WTC11 (cell line): Measurements from ENCODE around the gene CRACDL. TPM values are rescaled to one million over a fixed set of nuclear protein-coding genes. Genes with fewer than 3 reads are reported as not detected.

Experiments used
- ATAC-seq: fragments of 200-7000 bp; cut with Tn5 transposase; 2 replicates; pipeline ENCODE4 v1.10.0; 2021; ENCODE audit warnings: mild to moderate bottlenecking, moderate library complexity
- CTCF ChIA-PET: fragments of 300-600 bp; sonication (Branson Sonifier 250); formaldehyde crosslinking; loops from one replicate; lab custom pipeline; 2021; ENCODE audit warnings: antibody characterized with exemption; lab: Charles Lee
- POLR2A ChIA-PET: fragments of 350-600 bp; sonication (Branson Sonifier 250); formaldehyde crosslinking; loops from one replicate; lab custom pipeline; 2021; ENCODE audit warnings: antibody characterized with exemption; lab: Charles Lee
- DNase-seq: peaks from one replicate; pipeline ENCODE4 v3.0.0; 2021; ENCODE audit warnings: low spot score
- H3K27ac Mint-ChIP-seq: 2 replicates; pipeline ENCODE4 v1.8.0; 2021; ENCODE audit warnings: mixed read lengths
- H3K27me3 Mint-ChIP-seq: 2 replicates; pipeline ENCODE4 v1.8.0; 2021; ENCODE audit warnings: low read depth, mild to moderate bottlenecking, moderate library complexity, mixed read lengths
- H3K36me3 Mint-ChIP-seq: 2 replicates; pipeline ENCODE4 v1.8.0; 2021; ENCODE audit warnings: mixed read lengths
- H3K4me1 Mint-ChIP-seq: 2 replicates; pipeline ENCODE4 v1.8.0; 2022; ENCODE audit warnings: mixed read lengths
- H3K4me3 Mint-ChIP-seq: 2 replicates; pipeline ENCODE4 v1.8.0; 2021; ENCODE audit warnings: mild to moderate bottlenecking, moderate library complexity, mixed read lengths
- H3K9me3 Mint-ChIP-seq: 2 replicates; pipeline ENCODE4 v1.8.0; 2021; ENCODE audit warnings: mixed read lengths
- CREB1 ChIP-seq: sonication (generic); formaldehyde crosslinking; IDR thresholded peaks from 2 replicates; pipeline ENCODE4 v1.8.0; 2023; ENCODE audit warnings: mild to moderate bottlenecking, missing genetic modification reagents
- HMGA2 ChIP-seq: fragments of 250-450 bp; sonication (Bioruptor Pico); IDR thresholded peaks from 2 replicates; pipeline ENCODE4 v1.4.0; 2021; ENCODE audit warnings: mild to moderate bottlenecking, moderate library complexity
- IRF2 ChIP-seq: sonication (generic); formaldehyde crosslinking; IDR thresholded peaks from 2 replicates; pipeline ENCODE4 v1.8.0; 2022; ENCODE audit warnings: low read depth, missing genetic modification reagents, borderline replicate concordance
- MXD4 ChIP-seq: fragments of 250-450 bp; sonication (Bioruptor Pico); IDR thresholded peaks from 2 replicates; pipeline ENCODE4 v1.8.0; 2021; ENCODE audit warnings: mild to moderate bottlenecking, moderate library complexity, borderline replicate concordance
- MYBL2 ChIP-seq: sonication (generic); formaldehyde crosslinking; IDR thresholded peaks from 2 replicates; pipeline ENCODE4 v1.8.1; 2023; ENCODE audit warnings: mild to moderate bottlenecking, moderate library complexity, missing genetic modification reagents
- NFE2L1 ChIP-seq: sonication (generic); formaldehyde crosslinking; IDR thresholded peaks from 2 replicates; pipeline ENCODE4 v1.8.1; 2023; ENCODE audit warnings: missing genetic modification reagents
- NR1H2 ChIP-seq: sonication (generic); formaldehyde crosslinking; IDR thresholded peaks from 2 replicates; pipeline ENCODE4 v1.9.0; 2021; ENCODE audit warnings: mild to moderate bottlenecking, moderate library complexity, missing genetic modification reagents
- PRRX2 ChIP-seq: fragments of 250-450 bp; sonication (Bioruptor Pico); IDR thresholded peaks from 2 replicates; pipeline ENCODE4 v1.8.0; 2021; ENCODE audit warnings: mild to moderate bottlenecking
- SMAD3 ChIP-seq: sonication (generic); formaldehyde crosslinking; IDR thresholded peaks from 2 replicates; pipeline ENCODE4 v1.8.0; 2022; ENCODE audit warnings: missing genetic modification reagents, mild to moderate bottlenecking, borderline replicate concordance
- SOX15 ChIP-seq: fragments of 250-450 bp; sonication (Bioruptor Pico); IDR thresholded peaks from 2 replicates; pipeline ENCODE4 v1.9.0; 2021; ENCODE audit warnings: mild to moderate bottlenecking
- TP53 ChIP-seq: sonication (generic); formaldehyde crosslinking; IDR thresholded peaks from 2 replicates; pipeline ENCODE4 v1.8.1; 2023; ENCODE audit warnings: mild to moderate bottlenecking, missing genetic modification reagents
- ZNF121 ChIP-seq: sonication (generic); formaldehyde crosslinking; IDR thresholded peaks from 2 replicates; pipeline ENCODE4 v1.8.0; 2023; ENCODE audit warnings: missing genetic modification reagents
- ZNF138 ChIP-seq: sonication (generic); formaldehyde crosslinking; conservative IDR thresholded peaks from 2 replicates; pipeline ENCODE4 v1.8.1; 2022; ENCODE audit warnings: mild to moderate bottlenecking, moderate library complexity, missing genetic modification reagents
- ZNF232 ChIP-seq: sonication (generic); formaldehyde crosslinking; IDR thresholded peaks from 2 replicates; pipeline ENCODE4 v1.8.0; 2022; ENCODE audit warnings: mild to moderate bottlenecking, missing genetic modification reagents
- total RNA-seq: library from RNA; stranded (reverse); gene quantifications from 3 replicates; pipeline ENCODE4 v1.2.3, GENCODE V29; 2021
- TF ChIP-seq, protein P1 (sequence below): sonication (generic); formaldehyde crosslinking; IDR thresholded peaks from 2 replicates; pipeline ENCODE4 v1.8.1; 2023; ENCODE audit warnings: mild to moderate bottlenecking, missing genetic modification reagents
- TF ChIP-seq, protein P2 (sequence below): sonication (generic); formaldehyde crosslinking; conservative IDR thresholded peaks from 2 replicates; pipeline ENCODE4 v1.8.1; 2022; ENCODE audit warnings: mild to moderate bottlenecking, missing genetic modification reagents
- TF ChIP-seq, protein P3 (sequence below): sonication (generic); formaldehyde crosslinking; IDR thresholded peaks from 2 replicates; pipeline ENCODE4 v1.8.1; 2023; ENCODE audit warnings: mild to moderate bottlenecking, missing genetic modification reagents, moderate library complexity
- TF ChIP-seq, protein P4 (sequence below): fragments of 250-450 bp; sonication (Bioruptor Pico); IDR thresholded peaks from 2 replicates; pipeline ENCODE4 v2.1.2; 2022; ENCODE audit warnings: mild to moderate bottlenecking, moderate library complexity
- TF ChIP-seq, protein P5 (sequence below): fragments of 250-450 bp; sonication (Bioruptor Pico); IDR thresholded peaks from 2 replicates; pipeline ENCODE4 v1.9.0; 2021; ENCODE audit warnings: mild to moderate bottlenecking, borderline replicate concordance
- TF ChIP-seq, protein P6 (sequence below): sonication (generic); formaldehyde crosslinking; IDR thresholded peaks from 2 replicates; pipeline ENCODE4 v1.8.1; 2023; ENCODE audit warnings: mild to moderate bottlenecking, missing genetic modification reagents, borderline replicate concordance
- TF ChIP-seq, protein P7 (sequence below): fragments of 200-600 bp; IDR thresholded peaks from 2 replicates; pipeline ENCODE4 v1.8.0; 2022; ENCODE audit warnings: antibody characterized with exemption
- TF ChIP-seq, protein P8 (sequence below): fragments of 250-450 bp; sonication (Bioruptor Pico); IDR thresholded peaks from 2 replicates; pipeline ENCODE4 v1.8.0; 2021; ENCODE audit warnings: mild to moderate bottlenecking

Gene CRACDL
- total RNA-seq, 1 experiment from 2014 or later, result 0.72 TPM

DNA sequence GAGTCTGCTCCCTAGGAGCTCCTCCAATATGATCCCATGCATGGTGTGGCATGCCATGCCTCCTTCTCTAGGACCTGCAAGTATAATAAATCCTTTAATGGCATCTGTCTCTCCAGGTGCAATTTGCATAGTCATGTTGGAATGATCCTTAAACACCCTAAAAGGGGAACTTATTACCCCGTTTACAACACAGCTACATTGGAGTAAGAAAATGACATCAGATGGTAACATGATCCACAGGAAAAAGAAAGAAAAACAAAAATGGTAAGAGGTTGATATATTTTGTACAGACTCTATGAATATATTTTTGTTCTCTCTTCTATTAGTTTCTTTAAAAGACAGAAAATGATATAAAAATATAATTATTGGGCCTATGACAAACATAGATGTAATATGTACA lies 79.0 kb downstream of the CRACDL start (continued):
- TF ChIP-seq, protein P1, sequence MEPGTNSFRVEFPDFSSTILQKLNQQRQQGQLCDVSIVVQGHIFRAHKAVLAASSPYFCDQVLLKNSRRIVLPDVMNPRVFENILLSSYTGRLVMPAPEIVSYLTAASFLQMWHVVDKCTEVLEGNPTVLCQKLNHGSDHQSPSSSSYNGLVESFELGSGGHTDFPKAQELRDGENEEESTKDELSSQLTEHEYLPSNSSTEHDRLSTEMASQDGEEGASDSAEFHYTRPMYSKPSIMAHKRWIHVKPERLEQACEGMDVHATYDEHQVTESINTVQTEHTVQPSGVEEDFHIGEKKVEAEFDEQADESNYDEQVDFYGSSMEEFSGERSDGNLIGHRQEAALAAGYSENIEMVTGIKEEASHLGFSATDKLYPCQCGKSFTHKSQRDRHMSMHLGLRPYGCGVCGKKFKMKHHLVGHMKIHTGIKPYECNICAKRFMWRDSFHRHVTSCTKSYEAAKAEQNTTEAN (CRISPR knock-in tag), result no peak
- TF ChIP-seq NFE2L1, result no peak
- no peak for TF ChIP-seq SOX15 (CRISPR knock-in tag)
- TF ChIP-seq, protein P2, sequence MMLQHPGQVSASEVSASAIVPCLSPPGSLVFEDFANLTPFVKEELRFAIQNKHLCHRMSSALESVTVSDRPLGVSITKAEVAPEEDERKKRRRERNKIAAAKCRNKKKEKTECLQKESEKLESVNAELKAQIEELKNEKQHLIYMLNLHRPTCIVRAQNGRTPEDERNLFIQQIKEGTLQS (CRISPR knock-in tag), result no peak
- no peak for TF ChIP-seq MYBL2 (CRISPR knock-in tag)
- no peak for TF ChIP-seq CREB1 (CRISPR knock-in tag)
- TF ChIP-seq PRRX2 (CRISPR knock-in tag), result no peak

DNA sequence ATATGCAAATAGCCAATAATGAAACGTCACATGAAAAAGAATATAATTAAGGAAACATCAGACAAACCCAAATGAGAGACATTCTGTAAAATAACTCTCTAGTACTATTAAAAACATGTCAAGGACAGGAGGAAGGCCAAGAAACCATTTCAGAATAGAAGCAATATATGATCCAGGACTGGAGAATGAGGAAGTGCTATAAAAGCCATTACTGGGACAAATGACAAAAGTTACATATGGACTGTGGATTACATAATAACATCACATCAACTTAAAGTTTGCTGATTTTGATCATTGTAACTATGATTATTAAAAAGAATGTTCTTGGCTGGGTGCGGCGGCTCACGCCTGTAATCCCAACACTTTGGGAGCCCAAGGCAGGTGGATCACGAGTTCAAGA lies 81.3 kb downstream of the CRACDL start:
- Mint-ChIP-seq H3K27me3 (no peaks in the 10 kb centered on the region; the same call in 1 of the 2 replicates), H3K4me1 (no peaks in the 10 kb centered on the region), H3K36me3 (no peaks in the 10 kb centered on the region), H3K27ac (no peak overlapping the region), H3K4me3 (no peak overlapping the region), H3K9me3 (peaks cover 24% of the 10 kb centered on the region)
- DNase-seq, result no peak
- no peak for ATAC-seq
- ChIA-PET POLR2A (interaction anchor here (0.7 kb wide), 1 partner anchor 235 kb away, joined by 4 read pairs; no protein-coding TSS in a partner anchor), CTCF (interaction anchor here (1.4 kb wide), 1 partner anchor 68 kb away, joined by 4 read pairs; no protein-coding TSS in a partner anchor)
- TF ChIP-seq, protein P3, sequence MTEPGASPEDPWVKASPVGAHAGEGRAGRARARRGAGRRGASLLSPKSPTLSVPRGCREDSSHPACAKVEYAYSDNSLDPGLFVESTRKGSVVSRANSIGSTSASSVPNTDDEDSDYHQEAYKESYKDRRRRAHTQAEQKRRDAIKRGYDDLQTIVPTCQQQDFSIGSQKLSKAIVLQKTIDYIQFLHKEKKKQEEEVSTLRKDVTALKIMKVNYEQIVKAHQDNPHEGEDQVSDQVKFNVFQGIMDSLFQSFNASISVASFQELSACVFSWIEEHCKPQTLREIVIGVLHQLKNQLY, result no peak
- TF ChIP-seq, protein P4, sequence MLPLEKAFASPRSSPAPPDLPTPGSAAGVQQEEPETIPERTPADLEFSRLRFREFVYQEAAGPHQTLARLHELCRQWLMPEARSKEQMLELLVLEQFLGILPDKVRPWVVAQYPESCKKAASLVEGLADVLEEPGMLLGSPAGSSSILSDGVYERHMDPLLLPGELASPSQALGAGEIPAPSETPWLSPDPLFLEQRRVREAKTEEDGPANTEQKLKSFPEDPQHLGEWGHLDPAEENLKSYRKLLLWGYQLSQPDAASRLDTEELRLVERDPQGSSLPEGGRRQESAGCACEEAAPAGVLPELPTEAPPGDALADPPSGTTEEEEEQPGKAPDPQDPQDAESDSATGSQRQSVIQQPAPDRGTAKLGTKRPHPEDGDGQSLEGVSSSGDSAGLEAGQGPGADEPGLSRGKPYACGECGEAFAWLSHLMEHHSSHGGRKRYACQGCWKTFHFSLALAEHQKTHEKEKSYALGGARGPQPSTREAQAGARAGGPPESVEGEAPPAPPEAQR (CRISPR knock-in tag), result no peak
- TF ChIP-seq, protein P5, sequence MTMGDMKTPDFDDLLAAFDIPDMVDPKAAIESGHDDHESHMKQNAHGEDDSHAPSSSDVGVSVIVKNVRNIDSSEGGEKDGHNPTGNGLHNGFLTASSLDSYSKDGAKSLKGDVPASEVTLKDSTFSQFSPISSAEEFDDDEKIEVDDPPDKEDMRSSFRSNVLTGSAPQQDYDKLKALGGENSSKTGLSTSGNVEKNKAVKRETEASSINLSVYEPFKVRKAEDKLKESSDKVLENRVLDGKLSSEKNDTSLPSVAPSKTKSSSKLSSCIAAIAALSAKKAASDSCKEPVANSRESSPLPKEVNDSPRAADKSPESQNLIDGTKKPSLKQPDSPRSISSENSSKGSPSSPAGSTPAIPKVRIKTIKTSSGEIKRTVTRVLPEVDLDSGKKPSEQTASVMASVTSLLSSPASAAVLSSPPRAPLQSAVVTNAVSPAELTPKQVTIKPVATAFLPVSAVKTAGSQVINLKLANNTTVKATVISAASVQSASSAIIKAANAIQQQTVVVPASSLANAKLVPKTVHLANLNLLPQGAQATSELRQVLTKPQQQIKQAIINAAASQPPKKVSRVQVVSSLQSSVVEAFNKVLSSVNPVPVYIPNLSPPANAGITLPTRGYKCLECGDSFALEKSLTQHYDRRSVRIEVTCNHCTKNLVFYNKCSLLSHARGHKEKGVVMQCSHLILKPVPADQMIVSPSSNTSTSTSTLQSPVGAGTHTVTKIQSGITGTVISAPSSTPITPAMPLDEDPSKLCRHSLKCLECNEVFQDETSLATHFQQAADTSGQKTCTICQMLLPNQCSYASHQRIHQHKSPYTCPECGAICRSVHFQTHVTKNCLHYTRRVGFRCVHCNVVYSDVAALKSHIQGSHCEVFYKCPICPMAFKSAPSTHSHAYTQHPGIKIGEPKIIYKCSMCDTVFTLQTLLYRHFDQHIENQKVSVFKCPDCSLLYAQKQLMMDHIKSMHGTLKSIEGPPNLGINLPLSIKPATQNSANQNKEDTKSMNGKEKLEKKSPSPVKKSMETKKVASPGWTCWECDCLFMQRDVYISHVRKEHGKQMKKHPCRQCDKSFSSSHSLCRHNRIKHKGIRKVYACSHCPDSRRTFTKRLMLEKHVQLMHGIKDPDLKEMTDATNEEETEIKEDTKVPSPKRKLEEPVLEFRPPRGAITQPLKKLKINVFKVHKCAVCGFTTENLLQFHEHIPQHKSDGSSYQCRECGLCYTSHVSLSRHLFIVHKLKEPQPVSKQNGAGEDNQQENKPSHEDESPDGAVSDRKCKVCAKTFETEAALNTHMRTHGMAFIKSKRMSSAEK (CRISPR knock-in tag), result no peak
- TF ChIP-seq, protein P6, sequence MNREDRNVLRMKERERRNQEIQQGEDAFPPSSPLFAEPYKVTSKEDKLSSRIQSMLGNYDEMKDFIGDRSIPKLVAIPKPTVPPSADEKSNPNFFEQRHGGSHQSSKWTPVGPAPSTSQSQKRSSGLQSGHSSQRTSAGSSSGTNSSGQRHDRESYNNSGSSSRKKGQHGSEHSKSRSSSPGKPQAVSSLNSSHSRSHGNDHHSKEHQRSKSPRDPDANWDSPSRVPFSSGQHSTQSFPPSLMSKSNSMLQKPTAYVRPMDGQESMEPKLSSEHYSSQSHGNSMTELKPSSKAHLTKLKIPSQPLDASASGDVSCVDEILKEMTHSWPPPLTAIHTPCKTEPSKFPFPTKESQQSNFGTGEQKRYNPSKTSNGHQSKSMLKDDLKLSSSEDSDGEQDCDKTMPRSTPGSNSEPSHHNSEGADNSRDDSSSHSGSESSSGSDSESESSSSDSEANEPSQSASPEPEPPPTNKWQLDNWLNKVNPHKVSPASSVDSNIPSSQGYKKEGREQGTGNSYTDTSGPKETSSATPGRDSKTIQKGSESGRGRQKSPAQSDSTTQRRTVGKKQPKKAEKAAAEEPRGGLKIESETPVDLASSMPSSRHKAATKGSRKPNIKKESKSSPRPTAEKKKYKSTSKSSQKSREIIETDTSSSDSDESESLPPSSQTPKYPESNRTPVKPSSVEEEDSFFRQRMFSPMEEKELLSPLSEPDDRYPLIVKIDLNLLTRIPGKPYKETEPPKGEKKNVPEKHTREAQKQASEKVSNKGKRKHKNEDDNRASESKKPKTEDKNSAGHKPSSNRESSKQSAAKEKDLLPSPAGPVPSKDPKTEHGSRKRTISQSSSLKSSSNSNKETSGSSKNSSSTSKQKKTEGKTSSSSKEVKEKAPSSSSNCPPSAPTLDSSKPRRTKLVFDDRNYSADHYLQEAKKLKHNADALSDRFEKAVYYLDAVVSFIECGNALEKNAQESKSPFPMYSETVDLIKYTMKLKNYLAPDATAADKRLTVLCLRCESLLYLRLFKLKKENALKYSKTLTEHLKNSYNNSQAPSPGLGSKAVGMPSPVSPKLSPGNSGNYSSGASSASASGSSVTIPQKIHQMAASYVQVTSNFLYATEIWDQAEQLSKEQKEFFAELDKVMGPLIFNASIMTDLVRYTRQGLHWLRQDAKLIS (CRISPR knock-in tag), result no peak
- no peak for TF ChIP-seq MXD4 (CRISPR knock-in tag)
- TF ChIP-seq, protein P7, sequence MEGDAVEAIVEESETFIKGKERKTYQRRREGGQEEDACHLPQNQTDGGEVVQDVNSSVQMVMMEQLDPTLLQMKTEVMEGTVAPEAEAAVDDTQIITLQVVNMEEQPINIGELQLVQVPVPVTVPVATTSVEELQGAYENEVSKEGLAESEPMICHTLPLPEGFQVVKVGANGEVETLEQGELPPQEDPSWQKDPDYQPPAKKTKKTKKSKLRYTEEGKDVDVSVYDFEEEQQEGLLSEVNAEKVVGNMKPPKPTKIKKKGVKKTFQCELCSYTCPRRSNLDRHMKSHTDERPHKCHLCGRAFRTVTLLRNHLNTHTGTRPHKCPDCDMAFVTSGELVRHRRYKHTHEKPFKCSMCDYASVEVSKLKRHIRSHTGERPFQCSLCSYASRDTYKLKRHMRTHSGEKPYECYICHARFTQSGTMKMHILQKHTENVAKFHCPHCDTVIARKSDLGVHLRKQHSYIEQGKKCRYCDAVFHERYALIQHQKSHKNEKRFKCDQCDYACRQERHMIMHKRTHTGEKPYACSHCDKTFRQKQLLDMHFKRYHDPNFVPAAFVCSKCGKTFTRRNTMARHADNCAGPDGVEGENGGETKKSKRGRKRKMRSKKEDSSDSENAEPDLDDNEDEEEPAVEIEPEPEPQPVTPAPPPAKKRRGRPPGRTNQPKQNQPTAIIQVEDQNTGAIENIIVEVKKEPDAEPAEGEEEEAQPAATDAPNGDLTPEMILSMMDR, result no peak
- TF ChIP-seq, protein P8, sequence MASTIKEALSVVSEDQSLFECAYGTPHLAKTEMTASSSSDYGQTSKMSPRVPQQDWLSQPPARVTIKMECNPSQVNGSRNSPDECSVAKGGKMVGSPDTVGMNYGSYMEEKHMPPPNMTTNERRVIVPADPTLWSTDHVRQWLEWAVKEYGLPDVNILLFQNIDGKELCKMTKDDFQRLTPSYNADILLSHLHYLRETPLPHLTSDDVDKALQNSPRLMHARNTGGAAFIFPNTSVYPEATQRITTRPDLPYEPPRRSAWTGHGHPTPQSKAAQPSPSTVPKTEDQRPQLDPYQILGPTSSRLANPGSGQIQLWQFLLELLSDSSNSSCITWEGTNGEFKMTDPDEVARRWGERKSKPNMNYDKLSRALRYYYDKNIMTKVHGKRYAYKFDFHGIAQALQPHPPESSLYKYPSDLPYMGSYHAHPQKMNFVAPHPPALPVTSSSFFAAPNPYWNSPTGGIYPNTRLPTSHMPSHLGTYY (CRISPR knock-in tag), result no peak
- TF ChIP-seq NR1H2 (CRISPR knock-in tag), result no peak
- no peak for TF ChIP-seq SMAD3 (CRISPR knock-in tag)
- TF ChIP-seq TP53 (CRISPR knock-in tag), result no peak
- no peak for TF ChIP-seq HMGA2 (CRISPR knock-in tag)
- TF ChIP-seq ZNF121 (CRISPR knock-in tag), result no peak
- no peak for TF ChIP-seq ZNF138 (CRISPR knock-in tag)
- TF ChIP-seq, protein P2 (CRISPR knock-in tag), result no peak
- no peak for TF ChIP-seq ZNF232 (CRISPR knock-in tag)
- TF ChIP-seq IRF2, result no peak
